HUES6 (cell line): Measurements from ENCODE around the gene CDK4.
"Not testable (repeated sequence)": the region's sequence is repeated elsewhere in the genome, so short reads cannot be mapped to it uniquely, and the experiment has no call there.

Experiments
- H3K27ac ChIP-seq: 2 replicates; pipeline ENCODE4 v1.7.0; 2013; ENCODE audit warnings: low read depth, mild to moderate bottlenecking, low read length, inconsistent platforms
- H3K27me3 ChIP-seq: 2 replicates; pipeline ENCODE4 v1.6.1; 2013; ENCODE audit warnings: low read length; ENCODE audit not compliant: control insufficient read depth, insufficient read depth
- H3K36me3 ChIP-seq: 2 replicates; pipeline ENCODE4 v1.6.1; 2013; ENCODE audit warnings: low read length; ENCODE audit not compliant: control insufficient read depth, insufficient read depth
- H3K4me1 ChIP-seq: 2 replicates; pipeline ENCODE4 v1.6.1; 2013; ENCODE audit warnings: low read length; ENCODE audit not compliant: control insufficient read depth, insufficient read depth
- H3K4me3 ChIP-seq: 2 replicates; pipeline ENCODE4 v1.5.1; 2013; ENCODE audit warnings: low read depth, low read length
- H3K9ac ChIP-seq: one replicate; pipeline ENCODE4 v1.6.1; 2013; ENCODE audit warnings: mild to moderate bottlenecking, low read length
- H3K9me3 ChIP-seq: 2 replicates; pipeline ENCODE4 v1.6.1; 2013; ENCODE audit warnings: low read depth, low read length; ENCODE audit not compliant: control insufficient read depth, insufficient read depth

The CDK4 gene

GRCh38 chr12:57720606-57721595, 31.2 kb downstream of the CDK4 start:
- Histone ChIP-seq H3K9ac (no peak overlapping the region), H3K27me3 (peaks cover 32% of the 10 kb centered on the region), H3K4me1 (no peaks in the 10 kb centered on the region), H3K36me3 (peaks cover 45% of the 10 kb centered on the region), H3K4me3 (no peak overlapping the region), H3K9me3 (no peaks in the 10 kb centered on the region), H3K27ac (no peak overlapping the region)

GRCh38 chr12:57719777-57720605, 32.1 kb downstream of the CDK4 start:
- no peak overlapping the region for H3K9ac ChIP-seq
- H3K27ac ChIP-seq: no peak overlapping the region
- no peak overlapping the region for H3K4me3 ChIP-seq
- no peaks in the 10 kb centered on the region for H3K4me1 ChIP-seq
- peaks cover 24% of the 10 kb centered on the region for H3K27me3 ChIP-seq
- H3K9me3 ChIP-seq: no peaks in the 10 kb centered on the region
- peaks cover 48% of the 10 kb centered on the region for H3K36me3 ChIP-seq

- H3K4me3 ChIP-seq: no peak overlapping the region
- no peak overlapping the region for H3K9ac ChIP-seq
- H3K27me3 ChIP-seq: peaks cover 13% of the 10 kb centered on the region
- no peak overlapping the region for H3K27ac ChIP-seq
- H3K9me3 ChIP-seq: no peaks in the 10 kb centered on the region
- no peaks in the 10 kb centered on the region for H3K4me1 ChIP-seq
- H3K36me3 ChIP-seq: peaks cover 48% of the 10 kb centered on the region
Observed at GRCh38 chr12:57718641-57719528, 33.2 kb downstream of the CDK4 start.

- no peak overlapping the region for H3K4me3 ChIP-seq
- H3K36me3 ChIP-seq: peaks cover 48% of the 10 kb centered on the region
- no peaks in the 10 kb centered on the region for H3K4me1 ChIP-seq
- H3K9ac ChIP-seq: no peak overlapping the region
- H3K27me3 ChIP-seq: peaks cover 4% of the 10 kb centered on the region
- no peaks in the 10 kb centered on the region for H3K9me3 ChIP-seq
- no peak overlapping the region for H3K27ac ChIP-seq
Observed at GRCh38 chr12:57717846-57718640, 34.1 kb downstream of the CDK4 start.

GRCh38 chr12:57717131-57717530, 35.0 kb downstream of the CDK4 start:
- H3K36me3 ChIP-seq: peaks cover 48% of the 10 kb centered on the region
- no peaks in the 10 kb centered on the region for H3K4me1 ChIP-seq
- H3K9ac ChIP-seq: no peak overlapping the region
- H3K27me3 ChIP-seq: no peaks in the 10 kb centered on the region
- no peak overlapping the region for H3K4me3 ChIP-seq
- no peaks in the 10 kb centered on the region for H3K9me3 ChIP-seq
- H3K27ac ChIP-seq: no peak overlapping the region

- Histone ChIP-seq H3K4me1 (no peaks in the 10 kb centered on the region), H3K27me3 (no peaks in the 10 kb centered on the region), H3K9ac (no peak overlapping the region), H3K27ac (no peak overlapping the region), H3K4me3 (no peak overlapping the region), H3K36me3 (peaks cover 45% of the 10 kb centered on the region), H3K9me3 (no peaks in the 10 kb centered on the region)
Observed at GRCh38 chr12:57716305-57716704, 35.8 kb downstream of the CDK4 start.

- no peak overlapping the region for H3K4me3 ChIP-seq
- H3K36me3 ChIP-seq: peaks cover 40% of the 10 kb centered on the region
- no peaks in the 10 kb centered on the region for H3K9me3 ChIP-seq
- no peaks in the 10 kb centered on the region for H3K27me3 ChIP-seq
- H3K27ac ChIP-seq: no peak overlapping the region
- no peaks in the 10 kb centered on the region for H3K4me1 ChIP-seq
- H3K9ac ChIP-seq: no peak overlapping the region
Observed at GRCh38 chr12:57715786-57716185, 36.3 kb downstream of the CDK4 start.

GRCh38 chr12:57715036-57715748, 36.9 kb downstream of the CDK4 start:
- H3K27me3 ChIP-seq, H3K9me3 ChIP-seq, H3K9ac ChIP-seq, H3K4me3 ChIP-seq, H3K27ac ChIP-seq, H3K4me1 ChIP-seq: not testable (repeated sequence)
- H3K36me3 ChIP-seq: peaks cover 34% of the 10 kb centered on the region

GRCh38 chr12:57713209-57713608, 38.9 kb downstream of the CDK4 start:
- H3K9me3 ChIP-seq: no peaks in the 10 kb centered on the region

More at GRCh38 chr12:57713209-57713608, 38.9 kb downstream of the CDK4 start:
- H3K27ac ChIP-seq: no peak overlapping the region
- H3K27me3 ChIP-seq: no peaks in the 10 kb centered on the region
- H3K9ac ChIP-seq: no peak overlapping the region
- no peak overlapping the region for H3K4me3 ChIP-seq
- H3K4me1 ChIP-seq: no peaks in the 10 kb centered on the region
- peaks cover 19% of the 10 kb centered on the region for H3K36me3 ChIP-seq
